Activated CD4-positive, alpha-beta memory T cell treated with anti-CD3 and anti-CD28 coated beads, Interleukin-2, amount 10 ng/mL, durations not matched to agents 7 days and 5 days (primary cell): Measurements from ENCODE around the gene TM2D3. TPM values are rescaled to one million over a fixed set of nuclear protein-coding genes. Genes with fewer than 3 reads are reported as not detected.
A peak's percentile ranks its signal among the peaks of the same experiment; 100 is the strongest.

Source experiments
- CTCF ChIA-PET: fragments of 350-600 bp; sonication (Branson Sonifier 250); formaldehyde crosslinking; loops from one replicate; lab custom pipeline; 2021; ENCODE audit warnings: antibody characterized with exemption, inconsistent platforms; lab: Charles Lee
- POLR2A ChIA-PET: fragments of 350-600 bp; sonication (Branson Sonifier 250); formaldehyde crosslinking; loops from one replicate; lab custom pipeline; 2021; ENCODE audit warnings: antibody characterized with exemption; lab: Charles Lee
- DNase-seq: peaks from one replicate; pipeline ENCODE4 v3.0.0-alpha.2; 2020
- H3K27ac Mint-ChIP-seq: one replicate; pipeline ENCODE4 v1.8.0; 2021; ENCODE audit warnings: mild to moderate bottlenecking, mixed read lengths
- H3K27me3 Mint-ChIP-seq: one replicate; pipeline ENCODE4 v1.8.0; 2021; ENCODE audit warnings: mixed read lengths
- H3K36me3 Mint-ChIP-seq: one replicate; pipeline ENCODE4 v1.8.0; 2021; ENCODE audit warnings: low read depth, mixed read lengths
- H3K4me1 Mint-ChIP-seq: one replicate; pipeline ENCODE4 v1.8.0; 2021; ENCODE audit warnings: mixed read lengths
- H3K4me3 Mint-ChIP-seq: one replicate; pipeline ENCODE4 v1.8.0; 2021; ENCODE audit warnings: mild to moderate bottlenecking, mixed read lengths
- H3K9me3 Mint-ChIP-seq: one replicate; pipeline ENCODE4 v1.8.0; 2021; ENCODE audit warnings: mixed read lengths
- total RNA-seq, 2 experiments: library from RNA; stranded (reverse); gene quantifications; one replicate each; pipeline ENCODE4 v1.2.3, GENCODE V29; 2021

TM2D3 gene
- 10 to 100 TPM; 41.8 to 43.8 TPM for total RNA-seq

- H3K4me3 Mint-ChIP-seq, result peak within 1 kb of the TSS; percentile 91
- peak within 1 kb of the TSS; percentile 97 for H3K27ac Mint-ChIP-seq
- peaks cover 43% of the 10 kb centered on the region for H3K4me1 Mint-ChIP-seq
- no peaks in the 10 kb centered on the region for H3K27me3 Mint-ChIP-seq
- no peaks in the 10 kb centered on the region for H3K9me3 Mint-ChIP-seq
- CTCF ChIA-PET, result interaction anchor here (0.7 to 2.9 kb wide), 7 partner anchors 10 to 363 kb away, joined by 3 to 18 read pairs (median 8); partner anchors contain the start of genes SNRPA1 and TARS3
- POLR2A ChIA-PET, result interaction anchor here (0.7 to 4.4 kb wide), 11 partner anchors 9 to 370 kb away, joined by 3 to 46 read pairs (median 4); partner anchors contain the start of genes SNRPA1 and TARS3
- peaks cover 20% of the 10 kb centered on the region for H3K36me3 Mint-ChIP-seq
- peak; percentile 96 for DNase-seq
These were observed at the start of gene TM2D3 for GRCh38 chr15:101652098-101652785. TSS of gene TM2D3 (minus strand) at chr15:101652381. CDS start at chr15:101652361, 20 bp downstream.

- Mint-ChIP-seq H3K4me3 (no peak overlapping the region), H3K27me3 (no peaks in the 10 kb centered on the region), H3K4me1 (peaks cover 28% of the 10 kb centered on the region), H3K9me3 (no peaks in the 10 kb centered on the region), H3K36me3 (peaks cover 66% of the 10 kb centered on the region), H3K27ac (no peak overlapping the region)
- ChIA-PET POLR2A (interaction anchor here (2.5 kb wide), 1 partner anchor 26 kb away, joined by 11 read pairs; the partner anchor contains the start of gene TARS3), CTCF (interaction anchor here (0.7 to 2.3 kb wide), 3 partner anchors 24 to 57 kb away, joined by 3 to 8 read pairs (median 3); partner anchors contain the start of gene TARS3)
- no peak for DNase-seq
These were observed 46.1 kb upstream of the TM2D3 start for GRCh38 chr15:101698314-101698713.

GRCh38 chr15:101697488-101697887 lies 45.3 kb upstream of the TM2D3 start:
- no peaks in the 10 kb centered on the region for H3K27me3 Mint-ChIP-seq
- H3K4me3 Mint-ChIP-seq, result peak overlapping the region; percentile 30
- POLR2A ChIA-PET, result interaction anchor here (2.5 kb wide), 1 partner anchor 26 kb away, joined by 11 read pairs; the partner anchor contains the start of gene TARS3
- DNase-seq, result no peak
- peak overlapping the region; percentile 63 for H3K27ac Mint-ChIP-seq
- no peaks in the 10 kb centered on the region for H3K9me3 Mint-ChIP-seq
- CTCF ChIA-PET, result interaction anchor here (0.5 to 2.3 kb wide), 4 partner anchors 24 to 1054 kb away, joined by 3 to 8 read pairs (median 4); partner anchors contain the start of gene TARS3
- H3K4me1 Mint-ChIP-seq, result peaks cover 36% of the 10 kb centered on the region
- peaks cover 75% of the 10 kb centered on the region for H3K36me3 Mint-ChIP-seq

- H3K36me3 Mint-ChIP-seq, result peaks cover 72% of the 10 kb centered on the region
- no peak overlapping the region for H3K4me3 Mint-ChIP-seq
- no peaks in the 10 kb centered on the region for H3K27me3 Mint-ChIP-seq
- H3K4me1 Mint-ChIP-seq, result peaks cover 39% of the 10 kb centered on the region
- peak overlapping the region; percentile 63 for H3K27ac Mint-ChIP-seq
- H3K9me3 Mint-ChIP-seq, result no peaks in the 10 kb centered on the region
- ChIA-PET CTCF (interaction anchor here (2.3 kb wide), 1 partner anchor 27 kb away, joined by 8 read pairs; the partner anchor contains the start of gene TARS3), POLR2A (interaction anchor here (2.5 kb wide), 1 partner anchor 27 kb away, joined by 11 read pairs; the partner anchor contains the start of gene TARS3)
- no peak for DNase-seq
These were observed 44.6 kb upstream of the TM2D3 start for GRCh38 chr15:101696829-101697228.

GRCh38 chr15:101694261-101694660 lies 42.1 kb upstream of the TM2D3 start:
- no peaks in the 10 kb centered on the region for H3K27me3 Mint-ChIP-seq
- H3K9me3 Mint-ChIP-seq, result no peaks in the 10 kb centered on the region
- CTCF ChIA-PET, result no interaction called here
- POLR2A ChIA-PET, result no interaction called here
- H3K4me1 Mint-ChIP-seq, result peaks cover 53% of the 10 kb centered on the region
- no peak overlapping the region for H3K27ac Mint-ChIP-seq
- H3K4me3 Mint-ChIP-seq, result no peak overlapping the region
- DNase-seq, result no peak
- peaks cover 57% of the 10 kb centered on the region for H3K36me3 Mint-ChIP-seq

GRCh38 chr15:101692801-101693598 lies 40.8 kb upstream of the TM2D3 start:
- ChIA-PET CTCF (no interaction called here), POLR2A (interaction anchor here (1.2 kb wide), 1 partner anchor 10 kb away, joined by 3 read pairs; no protein-coding TSS in a partner anchor)
- Mint-ChIP-seq H3K27ac (peak overlapping the region; percentile 52), H3K4me3 (no peak overlapping the region), H3K9me3 (no peaks in the 10 kb centered on the region), H3K36me3 (peaks cover 52% of the 10 kb centered on the region), H3K27me3 (no peaks in the 10 kb centered on the region), H3K4me1 (peaks cover 54% of the 10 kb centered on the region)
- no peak for DNase-seq

- peak; percentile 47 for DNase-seq
- ChIA-PET CTCF (no interaction called here), POLR2A (no interaction called here)
- Mint-ChIP-seq H3K9me3 (no peaks in the 10 kb centered on the region), H3K27ac (no peak overlapping the region), H3K36me3 (peaks cover 33% of the 10 kb centered on the region), H3K27me3 (no peaks in the 10 kb centered on the region), H3K4me3 (no peak overlapping the region), H3K4me1 (peaks cover 36% of the 10 kb centered on the region)
These were observed 37.7 kb upstream of the TM2D3 start for GRCh38 chr15:101689901-101690300.

- H3K36me3 Mint-ChIP-seq, result peaks cover 31% of the 10 kb centered on the region
- peaks cover 19% of the 10 kb centered on the region for H3K4me1 Mint-ChIP-seq
- H3K27me3 Mint-ChIP-seq, result no peaks in the 10 kb centered on the region
- ChIA-PET CTCF (no interaction called here), POLR2A (no interaction called here)
- H3K4me3 Mint-ChIP-seq, result no peak overlapping the region
- no peaks in the 10 kb centered on the region for H3K9me3 Mint-ChIP-seq
- DNase-seq, result no peak
- no peak overlapping the region for H3K27ac Mint-ChIP-seq
These were observed 34.5 kb upstream of the TM2D3 start for GRCh38 chr15:101686718-101687117.

- no peak overlapping the region for H3K27ac Mint-ChIP-seq
- peaks cover 12% of the 10 kb centered on the region for H3K4me1 Mint-ChIP-seq
- H3K27me3 Mint-ChIP-seq, result no peaks in the 10 kb centered on the region
These were observed 32.7 kb upstream of the TM2D3 start for GRCh38 chr15:101684877-101685276.

GRCh38 chr15:101684384-101684783 lies 32.2 kb upstream of the TM2D3 start:
- CTCF ChIA-PET, result no interaction called here

More at GRCh38 chr15:101684877-101685276, 32.7 kb upstream of the TM2D3 start:
- POLR2A ChIA-PET, result no interaction called here
- H3K9me3 Mint-ChIP-seq, result no peaks in the 10 kb centered on the region
- DNase-seq, result no peak
- CTCF ChIA-PET, result no interaction called here
- H3K36me3 Mint-ChIP-seq, result peaks cover 37% of the 10 kb centered on the region
- H3K4me3 Mint-ChIP-seq, result no peak overlapping the region

GRCh38 chr15:101679806-101680205 lies 27.6 kb upstream of the TM2D3 start:
- Mint-ChIP-seq H3K4me3 (no peak overlapping the region), H3K4me1 (peaks cover 21% of the 10 kb centered on the region), H3K9me3 (no peaks in the 10 kb centered on the region), H3K27ac (no peak overlapping the region), H3K27me3 (no peaks in the 10 kb centered on the region), H3K36me3 (peaks cover 42% of the 10 kb centered on the region)
- ChIA-PET POLR2A (interaction anchor here (1.5 kb wide), 1 partner anchor 385 kb away, joined by 4 read pairs; the partner anchor contains the start of gene SNRPA1), CTCF (no interaction called here)
- no peak for DNase-seq

More at GRCh38 chr15:101684384-101684783, 32.2 kb upstream of the TM2D3 start:
- POLR2A ChIA-PET, result no interaction called here
- DNase-seq, result no peak
- Mint-ChIP-seq H3K4me1 (peaks cover 7% of the 10 kb centered on the region), H3K36me3 (peaks cover 36% of the 10 kb centered on the region), H3K27me3 (no peaks in the 10 kb centered on the region), H3K9me3 (no peaks in the 10 kb centered on the region), H3K27ac (no peak overlapping the region), H3K4me3 (no peak overlapping the region)

- CTCF ChIA-PET, result no interaction called here
- Mint-ChIP-seq H3K27me3 (no peaks in the 10 kb centered on the region), H3K36me3 (peaks cover 40% of the 10 kb centered on the region), H3K27ac (no peak overlapping the region), H3K4me3 (no peak overlapping the region), H3K9me3 (no peaks in the 10 kb centered on the region), H3K4me1 (peaks cover 24% of the 10 kb centered on the region)
- POLR2A ChIA-PET, result interaction anchor here (0.7 to 1.9 kb wide), 3 partner anchors 20 to 357 kb away, joined by 3 to 9 read pairs (median 6); partner anchors contain the start of gene TARS3
- DNase-seq, result no peak
These were observed 24.7 kb upstream of the TM2D3 start for GRCh38 chr15:101676921-101677329.
